HG02885 (cell line): ENCODE measurements around the gene GRID1.
A peak's percentile ranks its signal among the peaks of the same experiment; 100 is the strongest.

Experiments used
- ATAC-seq: cut with Tn5 transposase; IDR thresholded peaks from one replicate; pipeline ENCODE4 v1.9.1; 2021; ENCODE audit warnings: mild to moderate bottlenecking; ENCODE audit not compliant: unreplicated experiment, poor library complexity

GRID1 gene

DNA sequence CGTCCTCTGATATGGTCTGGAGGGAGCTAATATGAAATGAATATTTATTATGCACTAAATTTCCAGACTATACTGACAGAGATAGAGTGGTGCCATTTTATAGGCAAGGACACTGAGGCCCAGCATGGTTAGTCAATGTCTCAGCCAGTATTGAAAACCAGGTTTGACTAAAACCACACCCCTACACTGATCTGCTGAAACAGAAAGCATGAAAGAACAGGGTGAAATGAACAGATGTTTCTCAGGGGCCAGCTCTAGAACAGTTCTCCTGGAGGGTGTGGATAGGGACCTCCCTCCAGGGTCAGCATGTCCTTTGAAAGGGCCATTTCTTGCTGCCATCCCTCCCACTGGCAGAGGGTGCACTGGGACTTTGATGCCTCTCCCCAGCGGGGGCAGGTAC lies 700.5 kb downstream of the GRID1 start:
- peak; percentile 53 for ATAC-seq

DNA sequence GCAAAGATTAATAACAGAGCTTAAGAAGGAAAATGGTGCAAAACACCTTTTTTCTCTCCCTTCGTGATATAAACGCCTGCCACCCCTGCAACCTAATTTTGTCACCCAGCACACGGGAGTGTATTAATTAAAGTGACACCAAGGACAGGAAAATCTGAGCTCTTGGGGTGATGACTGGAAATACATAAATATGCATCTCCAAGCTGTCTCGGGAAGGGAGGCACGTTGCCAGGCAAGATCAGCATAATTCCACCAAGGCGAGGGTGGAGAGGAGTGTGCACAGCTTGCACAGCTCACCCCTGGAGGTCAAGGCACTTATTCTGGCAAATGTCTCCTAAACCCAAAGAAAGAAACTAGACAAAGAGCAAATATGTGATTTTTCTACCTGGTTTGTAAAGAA lies 700.9 kb downstream of the GRID1 start:
- no peak for ATAC-seq

DNA sequence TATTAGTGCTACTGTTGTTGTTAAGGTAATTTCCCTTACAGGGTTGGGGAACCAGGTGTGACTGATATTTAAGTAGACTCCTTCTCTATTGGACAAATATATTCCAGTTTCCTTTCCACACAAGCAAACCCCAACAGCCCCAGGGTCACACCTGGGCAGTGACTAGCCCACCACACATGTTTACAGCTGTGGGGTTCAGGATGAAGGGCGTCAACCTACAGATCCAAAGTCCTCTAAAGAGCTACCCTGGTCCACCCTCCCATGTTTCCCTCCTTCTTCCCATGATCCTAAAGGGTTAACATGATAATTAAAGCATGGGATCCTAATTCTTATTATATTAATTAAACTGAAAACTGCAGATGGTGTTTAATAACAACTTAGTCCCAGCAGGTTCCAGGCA lies 701.5 kb downstream of the GRID1 start:
- ATAC-seq: no peak

DNA sequence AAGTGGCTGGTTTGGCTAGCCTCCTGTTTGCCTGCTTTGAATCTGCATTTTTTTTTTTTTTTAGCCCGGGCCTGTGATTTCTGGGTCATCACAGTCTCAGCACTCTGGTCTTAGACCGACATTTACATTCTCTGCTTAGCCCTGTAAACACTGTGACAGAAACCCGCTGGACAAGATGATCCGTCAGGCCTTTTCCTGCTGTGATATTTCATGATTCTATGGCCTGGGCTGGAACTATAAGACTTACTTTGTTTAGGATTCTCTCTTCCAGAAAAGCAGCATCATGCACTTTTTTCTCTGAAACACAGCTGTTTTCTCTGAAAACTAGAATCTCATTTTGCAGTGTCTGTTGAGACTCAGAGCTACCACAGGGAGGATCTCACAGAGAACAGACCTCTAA lies 705.5 kb downstream of the GRID1 start:
- ATAC-seq: no peak

DNA sequence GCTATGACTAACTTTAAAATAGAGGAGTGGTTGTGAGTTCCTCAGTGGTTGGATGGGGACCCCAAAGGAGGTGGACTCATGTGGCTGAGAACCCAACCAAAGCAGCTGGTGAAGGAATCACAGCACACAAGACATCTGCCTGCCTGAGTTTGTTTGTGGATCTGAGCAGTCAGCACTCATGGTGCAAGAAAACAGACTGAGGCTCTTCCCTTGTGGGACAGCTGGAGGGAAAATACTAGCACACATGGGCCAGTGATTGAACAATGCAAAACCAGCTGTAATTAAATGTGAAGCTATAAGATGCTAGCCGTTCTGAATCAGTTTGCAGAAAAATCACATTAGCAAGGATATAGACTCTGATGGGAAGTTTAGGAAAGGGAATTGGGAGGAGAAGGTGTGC lies 707.3 kb downstream of the GRID1 start:
- ATAC-seq: no peak

DNA sequence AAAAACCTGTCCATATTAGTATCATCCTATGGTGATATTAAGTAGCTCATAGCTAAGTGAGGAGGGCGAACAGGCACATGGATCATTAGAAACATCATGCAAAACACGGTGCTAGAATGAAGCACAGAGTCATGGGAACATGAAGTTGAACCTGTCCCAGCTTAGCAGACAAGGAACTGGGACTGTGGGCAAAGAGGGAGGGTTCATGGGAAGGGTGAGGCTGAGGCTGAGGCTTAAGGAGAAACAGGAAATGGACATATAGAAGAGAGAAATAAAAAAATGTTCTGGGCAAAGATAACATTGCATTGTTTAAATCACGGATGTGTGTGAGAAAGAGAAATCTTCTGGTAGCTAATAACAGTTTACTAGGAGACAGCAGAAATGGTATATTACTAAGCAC lies 708.1 kb downstream of the GRID1 start:
- no peak for ATAC-seq

DNA sequence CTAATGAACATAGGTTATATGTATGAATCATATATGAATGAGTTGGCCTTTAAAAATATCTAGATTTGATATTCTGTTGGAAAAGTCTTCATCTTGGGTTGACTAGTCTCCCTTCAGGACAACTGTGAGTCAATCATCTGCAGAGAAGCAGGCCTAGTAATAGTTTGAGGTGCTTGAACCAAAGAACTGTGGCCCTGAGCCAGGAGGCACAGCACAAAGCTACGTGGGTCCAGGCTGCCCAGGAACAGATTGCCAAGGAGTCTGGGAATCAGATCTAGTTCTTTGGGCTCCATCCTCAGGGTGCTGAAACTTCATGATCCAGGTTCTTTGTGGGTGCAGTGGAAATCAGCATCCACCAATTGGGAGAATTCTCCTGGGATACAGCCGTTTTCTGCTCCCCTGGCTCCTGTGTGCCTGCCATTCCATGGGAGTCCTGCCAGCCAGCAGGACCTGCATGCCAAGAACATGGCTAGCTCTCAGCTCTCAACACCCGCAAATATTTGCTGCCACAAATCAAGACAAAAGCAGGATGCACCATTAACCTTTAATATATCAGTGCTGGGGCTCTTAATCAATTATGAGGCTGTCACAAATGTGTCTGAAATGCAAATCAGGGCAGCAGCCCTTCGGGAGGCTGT lies 709.0 kb downstream of the GRID1 start:
- ATAC-seq: no peak

DNA sequence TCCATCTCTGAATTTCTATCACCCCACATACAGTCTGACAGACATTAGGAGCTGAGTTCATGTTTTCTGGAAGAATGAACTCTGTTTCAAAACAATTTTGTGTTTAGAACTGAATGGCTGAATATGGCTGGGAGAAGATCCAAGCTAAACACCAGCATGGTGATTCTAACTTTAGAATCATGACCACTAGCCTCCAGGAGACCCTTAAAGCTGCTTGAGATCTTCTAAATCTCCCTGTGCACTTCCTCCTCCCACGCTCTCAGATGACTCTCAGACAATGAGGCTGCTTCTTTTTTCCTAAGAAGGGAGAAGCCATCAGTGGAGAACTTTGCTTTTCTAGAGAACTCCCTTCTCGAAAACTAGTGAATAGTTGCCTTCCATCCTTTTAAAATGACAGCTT lies 711.2 kb downstream of the GRID1 start:
- no peak for ATAC-seq

DNA sequence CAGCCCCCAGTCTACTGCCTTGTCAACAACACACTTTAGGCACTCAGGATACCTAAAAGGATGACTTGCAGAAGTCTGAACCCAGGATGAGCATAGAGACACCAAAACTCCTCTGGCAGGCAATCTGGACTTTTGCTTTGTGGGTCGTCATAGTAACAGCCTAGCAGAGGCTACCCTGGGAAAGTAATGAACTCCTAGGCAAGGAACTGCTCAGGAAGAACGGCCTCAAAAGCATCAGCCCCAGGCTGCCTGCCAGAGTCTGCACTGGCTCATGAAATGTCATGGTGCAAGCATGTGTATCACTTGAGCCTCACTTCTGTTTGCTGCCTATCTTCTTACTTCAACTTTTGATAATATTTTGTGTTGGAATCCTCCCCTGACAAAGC lies 715.1 kb downstream of the GRID1 start:
- no peak for ATAC-seq

DNA sequence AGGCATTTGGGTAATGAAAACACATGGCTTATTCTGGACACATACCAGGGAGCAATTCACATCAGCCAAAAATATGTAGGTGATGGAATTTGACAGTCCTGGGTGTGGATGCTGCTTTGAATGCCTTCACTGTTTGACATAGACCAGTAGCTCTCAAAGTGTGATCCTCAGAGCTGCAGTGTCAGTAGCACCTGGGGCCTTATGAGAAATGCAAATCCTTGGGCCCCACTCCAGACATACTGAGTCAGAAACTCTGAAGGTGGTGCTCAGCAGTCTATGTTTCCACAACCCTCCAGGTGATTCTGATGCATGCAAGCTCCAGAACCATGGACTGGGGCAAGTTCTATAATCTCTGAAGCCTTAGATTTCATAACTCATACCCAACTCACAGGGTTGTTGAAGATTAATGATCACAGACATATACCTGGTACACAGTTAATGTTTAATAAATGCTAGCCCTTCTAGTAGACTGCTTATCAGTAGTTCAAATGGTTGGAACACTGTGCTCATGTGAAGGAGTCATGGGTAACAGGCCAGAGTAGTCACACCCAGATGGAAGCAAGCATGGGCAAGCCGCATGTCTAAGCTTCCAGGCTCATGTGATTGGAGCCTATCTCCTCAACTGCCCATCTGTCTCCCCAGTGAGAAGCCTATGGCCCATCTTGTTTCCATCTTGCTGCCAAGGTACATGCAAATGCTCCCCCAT lies 715.7 kb downstream of the GRID1 start:
- ATAC-seq: no peak

DNA sequence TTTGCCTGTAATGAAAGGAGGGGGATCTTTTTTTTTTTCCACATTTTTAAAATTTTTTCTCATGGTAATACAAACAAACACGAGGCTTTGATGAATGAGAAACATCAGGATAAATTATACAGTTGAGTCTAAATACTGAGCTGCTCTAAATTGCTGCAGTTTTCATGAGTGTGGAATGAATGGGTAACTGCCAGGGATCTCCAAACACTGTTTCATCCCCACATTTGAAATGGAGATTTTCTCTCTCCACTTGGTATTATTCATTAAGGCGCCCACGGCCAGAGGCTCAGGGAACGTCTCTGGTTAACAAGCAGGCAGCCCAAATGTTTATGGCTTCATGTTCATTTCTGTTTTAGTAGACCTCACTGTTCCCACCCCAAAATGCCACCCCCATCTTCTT lies 717.1 kb downstream of the GRID1 start:
- ATAC-seq: no peak

DNA sequence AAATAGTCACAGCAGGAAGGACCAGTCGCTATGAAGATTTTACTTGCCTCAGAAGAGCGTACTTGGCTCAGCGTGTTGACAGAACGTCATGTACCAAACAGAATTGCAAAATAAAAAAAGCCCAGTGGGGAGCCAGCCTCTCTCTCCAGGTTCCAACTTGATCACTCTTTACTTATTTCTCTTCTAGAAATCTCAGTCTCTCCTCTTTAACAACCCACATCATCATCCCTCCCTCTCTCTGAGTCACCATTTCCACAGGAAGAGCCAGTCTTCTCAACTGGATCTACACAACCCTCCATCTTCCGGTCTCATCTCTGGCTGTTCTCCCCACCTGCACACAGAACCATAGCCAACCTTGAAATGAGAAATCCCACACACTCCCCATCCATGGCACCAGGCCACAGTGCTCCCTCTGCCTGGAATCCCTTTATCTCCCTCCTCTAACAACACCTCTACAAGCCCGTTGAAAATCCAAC lies 718.3 kb downstream of the GRID1 start:
- ATAC-seq: no peak

DNA sequence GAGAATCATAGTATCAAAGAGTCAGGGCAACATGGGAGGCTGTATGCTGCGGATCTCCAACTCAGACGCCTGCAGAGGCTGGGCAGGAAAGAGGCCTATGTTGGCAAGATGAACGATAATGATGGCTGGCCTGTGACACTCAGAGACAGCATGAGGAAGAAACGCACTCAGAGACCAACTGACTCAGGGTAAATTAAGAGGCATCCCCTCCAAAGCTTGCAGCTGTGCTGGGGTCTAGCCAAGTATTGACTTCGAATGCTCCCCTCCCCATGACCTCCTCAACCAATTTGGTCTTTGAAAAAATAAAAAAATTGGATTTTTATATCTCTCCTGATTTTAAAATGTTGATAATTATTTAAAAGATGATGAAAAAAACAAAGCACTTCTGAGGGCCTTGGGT lies 718.9 kb downstream of the GRID1 start:
- ATAC-seq: no peak

DNA sequence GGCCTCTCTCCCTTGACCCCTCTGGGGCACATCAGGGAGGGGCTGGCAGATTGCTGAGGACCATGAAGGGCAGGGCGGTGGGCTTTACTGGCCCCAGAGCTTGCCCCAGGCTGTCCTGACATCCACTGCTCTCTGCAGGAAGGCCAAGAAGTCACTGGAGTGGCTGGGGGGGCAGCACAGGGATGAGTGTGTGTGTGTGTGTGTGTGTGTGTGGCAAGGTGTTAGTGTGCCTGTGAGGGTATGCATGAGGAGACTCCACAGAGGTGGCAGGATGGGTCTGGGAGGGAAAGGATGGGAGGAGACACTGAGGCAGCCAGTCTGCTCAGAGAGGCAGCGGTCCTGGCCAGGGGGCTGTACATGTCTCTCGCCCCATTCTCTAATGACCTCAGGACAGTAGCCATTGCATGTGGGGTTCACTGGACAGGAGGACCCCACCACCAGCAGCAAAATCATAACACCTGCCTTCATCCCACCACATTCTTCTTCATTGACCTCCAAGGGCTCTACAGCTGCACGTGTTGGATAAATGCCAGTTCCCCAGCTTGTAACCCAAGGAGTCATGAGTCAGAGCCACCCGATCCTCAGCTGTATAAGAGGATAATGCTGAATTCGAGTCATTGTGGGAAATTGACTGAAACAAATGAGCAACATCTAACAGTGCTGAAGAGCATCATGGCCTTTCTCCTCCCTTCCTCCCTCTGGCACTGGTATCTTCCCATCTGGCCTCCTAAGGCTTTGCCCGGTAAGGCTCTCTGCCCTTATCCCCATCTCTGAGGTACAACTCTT lies 720.5 kb downstream of the GRID1 start:
- ATAC-seq: no peak

DNA sequence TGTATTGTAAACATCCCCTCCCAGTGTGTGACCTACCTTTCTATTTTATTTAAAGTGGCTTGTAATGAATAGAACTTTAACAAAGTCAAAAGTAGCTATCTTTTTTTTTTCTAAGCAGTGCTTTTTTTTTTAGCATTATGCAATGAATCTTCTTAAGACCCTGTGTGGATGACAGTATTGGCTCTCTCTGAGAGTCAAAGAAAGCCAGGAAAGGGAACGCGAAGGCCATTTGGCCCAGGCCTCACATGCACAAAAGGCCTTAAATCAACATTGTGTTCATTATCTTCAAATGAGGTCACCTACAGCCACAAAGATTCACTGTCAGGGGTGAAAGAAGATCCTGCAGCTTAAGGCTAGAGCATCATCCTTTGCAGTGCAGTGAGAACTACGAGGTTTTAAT lies 721.5 kb downstream of the GRID1 start:
- ATAC-seq: no peak

DNA sequence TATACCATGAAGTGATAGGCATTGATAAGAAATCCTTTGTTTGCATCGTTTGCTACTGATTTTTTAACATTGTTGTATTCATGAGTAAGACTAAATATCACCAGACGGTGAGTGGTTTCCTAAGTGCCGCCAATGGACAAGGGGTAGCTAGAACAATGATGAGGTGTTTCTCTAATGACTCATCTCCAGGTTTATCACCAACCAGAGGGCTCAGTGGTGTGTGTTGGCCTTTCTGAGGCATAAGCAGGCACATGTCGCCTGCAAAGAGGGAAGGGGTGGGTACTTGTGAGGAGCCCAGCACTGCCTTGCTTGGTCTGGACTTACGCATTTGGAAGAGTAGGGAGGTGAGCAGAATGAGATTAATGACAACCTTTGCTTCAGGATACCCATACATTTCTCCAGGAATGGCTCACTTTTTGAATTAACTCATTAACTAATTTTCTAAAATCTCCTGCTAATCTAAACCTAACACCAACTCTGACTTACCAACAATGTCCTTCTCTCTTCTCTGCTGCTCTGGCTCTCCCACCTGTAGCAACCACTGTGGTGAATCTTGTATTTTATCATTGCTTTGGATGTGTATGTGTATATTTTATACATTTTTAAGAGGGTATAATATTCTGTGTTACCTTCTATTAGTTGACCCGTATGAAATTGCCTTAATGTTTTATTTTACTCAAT lies 722.6 kb downstream of the GRID1 start:
- ATAC-seq: no peak

DNA sequence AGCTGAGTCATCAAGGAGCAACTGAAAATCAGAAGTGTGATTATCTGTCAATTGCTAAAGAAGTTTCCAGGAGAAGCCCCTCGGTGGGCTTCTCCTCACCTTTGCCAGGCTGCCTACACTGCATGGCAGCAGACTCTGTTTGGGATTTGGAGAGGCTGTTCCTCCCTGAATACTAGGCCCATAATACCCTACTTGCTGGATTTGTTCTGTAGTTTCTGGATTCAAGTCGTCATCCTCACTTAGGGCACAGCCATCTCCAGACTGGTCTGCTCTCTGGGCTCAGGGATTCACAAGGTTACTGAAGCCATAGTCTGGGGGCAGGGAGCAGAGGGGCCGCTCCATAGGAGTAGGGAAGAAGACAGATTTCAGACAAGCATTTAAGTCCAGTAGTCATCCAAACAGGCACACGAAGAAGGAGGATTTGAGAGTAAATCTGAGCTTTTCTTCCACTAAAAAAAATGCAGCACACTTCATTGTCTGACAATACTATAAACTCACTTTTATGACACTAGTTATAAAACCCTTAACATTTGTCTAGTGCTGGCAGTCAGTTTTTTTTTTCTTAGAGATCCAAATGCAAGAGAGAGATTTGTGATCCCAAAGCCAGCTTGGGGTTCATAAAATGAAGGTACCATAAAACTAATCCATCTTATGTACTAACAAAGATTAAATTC lies 723.3 kb downstream of the GRID1 start:
- ATAC-seq: no peak

DNA sequence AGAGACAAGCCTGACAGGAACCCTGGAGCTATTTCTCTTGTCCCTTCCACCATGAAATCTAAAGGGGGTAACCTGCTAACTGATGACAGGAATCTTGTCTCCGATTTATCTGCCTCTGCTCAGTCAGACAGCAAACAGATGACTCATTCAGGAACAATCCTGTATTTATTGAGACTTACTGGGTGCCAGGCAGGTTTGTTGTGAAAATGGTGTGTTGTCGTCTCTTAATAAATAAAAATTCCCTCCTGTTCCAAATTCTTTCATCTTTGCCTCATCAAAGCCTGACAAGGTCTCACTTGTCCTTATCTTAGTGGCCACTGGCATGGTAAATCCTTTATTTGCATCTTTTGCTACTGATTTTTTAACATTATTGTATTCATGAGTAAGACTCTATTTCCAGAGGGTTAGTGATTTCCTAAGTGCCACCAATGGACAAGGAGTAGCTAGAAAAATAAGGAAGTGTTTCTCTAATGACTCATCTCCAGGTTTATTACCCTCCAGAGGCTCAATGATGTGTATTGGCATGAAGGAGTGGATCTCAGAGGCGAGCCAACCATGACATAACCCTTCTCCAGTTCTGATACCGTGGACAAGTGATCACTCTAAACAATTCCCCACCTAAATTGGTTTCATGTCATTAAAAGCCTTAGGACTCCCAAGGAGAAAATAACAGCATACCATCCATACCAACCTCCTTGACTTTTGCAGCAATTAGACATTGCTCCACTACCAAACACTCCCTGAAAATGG lies 724.0 kb downstream of the GRID1 start:
- no peak for ATAC-seq

DNA sequence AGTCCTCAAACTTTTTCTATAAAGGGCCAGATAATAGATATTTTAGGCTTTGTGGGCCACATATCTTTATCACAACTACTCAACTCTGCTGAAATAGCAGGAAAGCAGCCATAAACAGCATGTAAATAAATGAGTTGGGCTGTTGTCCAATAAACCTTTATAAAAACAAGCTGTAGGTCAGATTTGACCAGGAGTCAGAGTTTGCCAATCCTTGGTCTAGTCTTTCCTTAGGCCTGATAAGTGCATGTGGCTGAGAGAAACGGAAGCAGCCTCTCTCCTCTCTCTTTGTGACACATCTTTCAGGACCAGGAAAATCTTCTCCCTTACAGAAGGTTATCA lies 724.5 kb downstream of the GRID1 start:
- ATAC-seq: no peak

DNA sequence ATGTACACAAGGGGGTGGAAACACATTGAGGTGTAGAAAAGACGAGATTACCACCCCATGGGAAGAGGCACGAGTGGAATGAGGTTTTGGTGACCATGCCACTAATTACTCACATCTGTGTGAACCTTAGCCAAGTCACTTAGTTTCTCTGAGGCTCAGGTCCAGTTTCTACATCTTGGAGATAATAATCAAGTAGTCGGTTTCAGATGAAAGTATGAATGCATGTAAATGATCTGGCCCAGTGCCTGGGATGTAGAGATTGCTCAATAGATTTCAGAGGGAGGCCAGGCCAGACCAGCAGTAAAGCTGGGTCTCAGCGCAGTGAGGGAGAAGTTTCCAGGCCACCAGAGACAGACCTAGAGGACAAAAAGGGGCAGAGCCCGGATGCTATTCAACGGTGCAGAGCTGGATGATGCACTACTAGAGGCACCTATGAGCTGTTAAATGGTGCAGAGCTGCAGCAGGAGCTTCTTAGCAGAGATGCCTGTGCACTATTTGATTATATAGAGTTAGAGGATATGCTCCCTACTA lies 725.1 kb downstream of the GRID1 start:
- ATAC-seq: peak; percentile 31
